HepG2 (cell line): ENCODE measurements around the gene CRHR1. TPM values are rescaled to one million over a fixed set of nuclear protein-coding genes. Genes with fewer than 3 reads are reported as not detected.

Experiments used
- ATAC-seq: fragments of 200-7000 bp; cut with Tn5 transposase; 3 replicates; pipeline ENCODE4 v1.9.1; 2020; ENCODE audit warnings: mild to moderate bottlenecking, moderate library complexity
- BruUV-seq: library from RNA; stranded (reverse); fragments of 400-500 nt; replicated peaks from 2 replicates; lab custom pipeline; 2021; lab: Mats Ljungman, UMichigan
- CTCF ChIA-PET: fragments of 300-600 bp; formaldehyde crosslinking; extraction: SDS; loops from one replicate; lab custom pipeline; 2021; ENCODE audit warnings: low total read pairs, inconsistent platforms, low intra/inter-chr PET ratio; lab: Yijun Ruan, JAX
- POLR2A ChIA-PET: fragments of 350-600 bp; sonication (Branson Sonifier 250); formaldehyde crosslinking; loops from one replicate; lab custom pipeline; 2020; ENCODE audit warnings: antibody characterized with exemption, inconsistent platforms; lab: Yijun Ruan, JAX
- DNase-seq: peaks from one replicate; pipeline ENCODE4 v3.0.0-alpha.2; 2015; ENCODE audit warnings: low spot score
- FAIRE-seq: peaks from 3 replicates; lab custom pipeline; 2011; peaks lifted over from hg19 to GRCh38; lab: Jason Lieb, UNC
- H2AFZ ChIP-seq: one replicate; pipeline ENCODE4 v1.6.1; 2011; ENCODE audit warnings: low read length, inconsistent platforms
- H3K27ac ChIP-seq: fragments of 300-600 bp; 3 replicates; pipeline ENCODE4 v1.8.0; 2011; ENCODE audit warnings: mixed run types, mild to moderate bottlenecking, mixed read lengths, low read length, inconsistent platforms; ENCODE audit not compliant: insufficient read depth; ENCODE audit errors: extremely low read length
- H3K27me3 ChIP-seq, 2 experiments: fragments of 200-600 bp in 1 of 2; 2 replicates in 1 of 2; 3 replicates in 1 of 2; pipeline versions ENCODE4 v1.6.0 to v1.8.0; 2011; ENCODE audit warnings: low read length in 2 of 2, mild to moderate bottlenecking in 2 of 2, moderate library complexity in 2 of 2, inconsistent platforms in 1 of 2; ENCODE audit not compliant: insufficient read depth in 2 of 2, control insufficient read depth in 1 of 2
- H3K36me3 ChIP-seq, 2 experiments: fragments of 200-600 bp in 1 of 2; replicated peaks in 1 of 2; 2 replicates in 1 of 2; 3 replicates in 1 of 2; pipeline versions ENCODE4 v1.5.1 to v1.8.0; 2011; ENCODE audit warnings: low read length in 2 of 2, inconsistent platforms in 1 of 2; ENCODE audit not compliant: insufficient read depth in 2 of 2, control insufficient read depth in 1 of 2
- H3K4me1 ChIP-seq: 2 replicates; pipeline ENCODE4 v1.5.1; 2012; ENCODE audit warnings: low read length, inconsistent platforms; ENCODE audit not compliant: insufficient read depth
- H3K4me2 ChIP-seq: 2 replicates; pipeline ENCODE4 v1.6.0; 2011; ENCODE audit warnings: low read depth, low read length, inconsistent platforms
- H3K4me3 ChIP-seq, 3 experiments: fragments of 200-600 bp in 1 of 3; sonication (generic), shearing (Covaris generic) in 1 of 3; replicated peaks in 1 of 3; 2 replicates each; pipeline ENCODE4 v1.5.1; 2011 to 2016; ENCODE audit warnings: low read length in 3 of 3, inconsistent platforms in 2 of 3, low read depth in 2 of 3, mild to moderate bottlenecking in 2 of 3, control low read depth in 1 of 3, mixed read lengths in 1 of 3; ENCODE audit not compliant: insufficient read depth in 1 of 3
- H3K79me2 ChIP-seq: one replicate; pipeline ENCODE4 v1.6.1; 2011; ENCODE audit warnings: low read length, inconsistent platforms; ENCODE audit not compliant: insufficient read depth
- H3K9ac ChIP-seq: 2 replicates; pipeline ENCODE4 v1.6.0; 2011; ENCODE audit warnings: mild to moderate bottlenecking, low read depth, low read length, inconsistent platforms; ENCODE audit not compliant: insufficient read depth
- H3K9me3 ChIP-seq: 2 replicates; pipeline ENCODE4 v1.5.1; 2012; ENCODE audit warnings: mild to moderate bottlenecking, low read length
- H4K20me1 ChIP-seq: 2 replicates; pipeline ENCODE4 v1.6.0; 2011; ENCODE audit warnings: inconsistent platforms, mild to moderate bottlenecking, low read length, moderate library complexity; ENCODE audit not compliant: insufficient read depth
- BRD4 ChIP-seq: sonication (generic); formaldehyde crosslinking; IDR thresholded peaks from 2 replicates; pipeline ENCODE4 v1.4.0; 2020; ENCODE audit warnings: missing genetic modification reagents
- IKZF1 ChIP-seq: fragments of 450-650 bp; IDR thresholded peaks from 2 replicates; pipeline ENCODE4 v1.7.1; 2016
- MNT ChIP-seq: fragments of 450-650 bp; IDR thresholded peaks from 2 replicates; pipeline ENCODE4 v1.6.1; 2016
- TSC22D2 ChIP-seq: sonication (generic); formaldehyde crosslinking; IDR thresholded peaks from 2 replicates; pipeline ENCODE4 v1.5.1; 2020; ENCODE audit warnings: missing genetic modification reagents, mild to moderate bottlenecking, borderline replicate concordance
- ZNF564 ChIP-seq: sonication (generic); formaldehyde crosslinking; IDR thresholded peaks from 2 replicates; pipeline ENCODE4 v1.8.1; 2023; ENCODE audit warnings: mild to moderate bottlenecking, missing genetic modification reagents
- ZNF800 ChIP-seq: sonication (generic); formaldehyde crosslinking; IDR thresholded peaks from 2 replicates; pipeline ENCODE4 v1.4.0; 2020; ENCODE audit warnings: missing genetic modification reagents
- ZSCAN9 ChIP-seq: IDR thresholded peaks from 2 replicates; pipeline ENCODE4 v1.6.1; 2016; ENCODE audit warnings: borderline replicate concordance
- WGBS: methylation state at CpG from one replicate; pipeline ENCODE4 v1.1.6; 2017; ENCODE audit warnings: low lambda C conversion rate; 5-methylcytosine and 5-hydroxymethylcytosine counted together
- in situ Hi-C: cut with HindIII; loops from 2 replicates; pipeline ENCODE4 v1.10.0; 2017; ENCODE audit warnings: low pct_unique_long_range_greater_than_20kb; ENCODE audit not compliant: extremely low pct_ligation_motif_present
- intact Hi-C: fragments of 100-400 bp; cut with micrococcal nuclease; formaldehyde crosslinking; loops from one replicate; pipeline ENCODE4 v1.10.0; 2022; ENCODE audit not compliant: unreplicated experiment
- polyA plus RNA-seq, 8 experiments: library from polyadenylated mRNA; depleted of rRNA in 3 of 8; stranded (reverse) in 7 of 8; unstranded in 1 of 8; fragments of >200 nt; fragmentation: Illumina TruSeq in 4 of 8; extraction: Trizol in 4 of 8; gene quantifications; 2 replicates each; pipeline versions ENCODE4 v1.2.1 to v1.2.3, GENCODE V29; 2011 to 2016; ENCODE audit warnings: low read depth in 4 of 8, missing spikeins in 1 of 8, mixed read lengths in 1 of 8; ENCODE audit not compliant: insufficient read depth in 1 of 8
- total RNA-seq, 5 experiments: library from RNA; depleted of rRNA; stranded (reverse); fragments of >200 nt; fragmentation: Illumina TruSeq; extraction: Trizol; gene quantifications; 2 replicates each; pipeline ENCODE4 v1.2.3, GENCODE V29; 2016; ENCODE audit warnings: low read depth in 1 of 5

The CRHR1 gene
- total and polyA plus RNA-seq, 2 of the 13 experiments (the other 11 are each of a cell fraction or from before 2014, with no cell fraction given): not detected

GRCh38 chr17:45828582-45829133 is 44.5 kb downstream of the CRHR1 start:
- no peaks in the 10 kb centered on the region for H3K4me1 ChIP-seq
- H3K36me3 ChIP-seq: no peaks in the 10 kb centered on the region
- H3K9ac ChIP-seq: no peak overlapping the region
- H3K27ac ChIP-seq: no peak overlapping the region
- no peaks in the 10 kb centered on the region for H3K9me3 ChIP-seq
- 30% methylated on average over 10 of the region's 15 CpGs for WGBS
- FAIRE-seq (no peak), DNase-seq (no peak), ATAC-seq (no peak)
- H3K79me2 ChIP-seq: no peaks in the 10 kb centered on the region
- in situ Hi-C loops: no loop called here
- no peak overlapping the region for H3K4me2 ChIP-seq
- ChIA-PET POLR2A (no interaction called here), CTCF (no interaction called here)
- intact Hi-C loops: no loop called here
- H2AFZ ChIP-seq: no peak overlapping the region
- no peaks in the 10 kb centered on the region for H4K20me1 ChIP-seq
- TF ChIP-seq ZNF564 (CRISPR knock-in tag) (no peak), TSC22D2 (CRISPR knock-in tag) (no peak), ZSCAN9 (CRISPR knock-in tag) (no peak), IKZF1 (no peak), ZNF800 (no peak), BRD4 (CRISPR knock-in tag) (no peak), MNT (peak; percentile 96)
- no TSS peak for BruUV-seq
- H3K27me3 ChIP-seq: peaks cover 30 to 86% of the 10 kb centered on the region in 2 experiments
- H3K4me3 ChIP-seq: no peak overlapping the region
